Measurements from ENCODE around the gene HNF1B. TPM values are rescaled to one million over a fixed set of nuclear protein-coding genes. Genes with fewer than 3 reads are reported as not detected.

Gene HNF1B
- total and polyA plus RNA-seq, 4 donors, result 0.76 to 1.3 TPM; not detected in 2

DNA sequence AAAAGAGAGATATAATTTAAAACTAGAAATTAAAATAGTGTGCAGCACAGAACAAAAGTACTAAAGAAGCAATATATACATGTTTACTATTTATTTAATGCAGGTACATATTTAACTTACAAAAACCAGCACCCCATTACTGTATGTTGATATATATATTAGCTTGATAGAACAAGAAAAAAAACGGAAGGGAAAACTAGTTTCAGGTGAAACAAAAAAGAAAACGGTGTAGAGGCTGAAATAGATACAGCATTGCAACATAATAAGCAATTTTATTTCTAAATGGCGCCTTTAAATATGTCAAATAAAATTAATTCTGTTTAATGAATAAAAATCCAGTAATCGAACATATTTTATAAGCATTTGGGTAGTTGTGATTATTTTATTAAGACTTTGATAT lies 3.9 kb downstream of the HNF1B start:
- no peaks in the 10 kb centered on the region for H3K9me3 ChIP-seq (ENCODE audit: control insufficient read depth, insufficient read depth, low read length)
- no CpG with 5 or more reads among the region's 4 CpGs for WGBS (ENCODE audit: insufficient coverage)
- peaks cover 92% of the 10 kb centered on the region for H3K27me3 ChIP-seq (ENCODE audit: control insufficient read depth, insufficient read depth, low read length)
- no peaks in the 10 kb centered on the region for H3K36me3 ChIP-seq (ENCODE audit: control insufficient read depth, insufficient read depth, low read length)
- H3K4me1 ChIP-seq (ENCODE audit: control insufficient read depth, insufficient read depth, low read length), result peaks cover 29% of the 10 kb centered on the region
- H3K4me3 ChIP-seq (ENCODE audit: low read depth, low read length), result no peak overlapping the region
- peak in 2 of 6 donors; percentile 21 to 52 for DNase-seq (ENCODE audit: low read depth in 4 of 6, low spot score in 6 of 6)
- H3K27ac ChIP-seq (ENCODE audit: low read depth, low read length), result no peak overlapping the region

DNA sequence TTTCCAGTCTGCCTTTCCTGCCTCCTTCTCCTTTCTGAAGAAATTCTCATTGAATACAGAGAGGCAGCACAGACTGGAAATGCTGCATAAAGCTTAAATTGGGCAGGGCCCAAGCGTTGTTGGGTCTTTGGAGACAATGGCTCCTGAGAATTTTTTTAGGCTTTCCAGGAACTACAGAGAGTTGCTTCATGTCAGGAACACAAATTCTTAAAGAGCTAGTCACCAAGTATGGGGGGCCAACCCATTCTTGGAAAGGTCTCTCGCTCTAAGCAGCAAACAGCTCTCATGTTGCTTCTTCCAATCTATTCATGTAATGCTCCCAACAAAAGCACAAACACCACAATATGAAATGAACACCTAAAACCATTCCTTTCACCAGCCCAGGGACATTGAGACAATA lies 6.9 kb downstream of the HNF1B start:
- no peak for DNase-seq (ENCODE audit: low read depth in 4 of 6, low spot score in 6 of 6)
- Histone ChIP-seq H3K36me3 (ENCODE audit: control insufficient read depth, insufficient read depth, low read length) (no peaks in the 10 kb centered on the region), H3K27me3 (ENCODE audit: control insufficient read depth, insufficient read depth, low read length) (peaks cover 65% of the 10 kb centered on the region), H3K4me1 (ENCODE audit: control insufficient read depth, insufficient read depth, low read length) (peaks cover 12% of the 10 kb centered on the region), H3K9me3 (ENCODE audit: control insufficient read depth, insufficient read depth, low read length) (no peaks in the 10 kb centered on the region), H3K27ac (ENCODE audit: low read depth, low read length) (no peak overlapping the region), H3K4me3 (ENCODE audit: low read depth, low read length) (no peak overlapping the region)
- WGBS (ENCODE audit: insufficient coverage), result 62% methylated on average over 2 of the region's 2 CpGs

DNA sequence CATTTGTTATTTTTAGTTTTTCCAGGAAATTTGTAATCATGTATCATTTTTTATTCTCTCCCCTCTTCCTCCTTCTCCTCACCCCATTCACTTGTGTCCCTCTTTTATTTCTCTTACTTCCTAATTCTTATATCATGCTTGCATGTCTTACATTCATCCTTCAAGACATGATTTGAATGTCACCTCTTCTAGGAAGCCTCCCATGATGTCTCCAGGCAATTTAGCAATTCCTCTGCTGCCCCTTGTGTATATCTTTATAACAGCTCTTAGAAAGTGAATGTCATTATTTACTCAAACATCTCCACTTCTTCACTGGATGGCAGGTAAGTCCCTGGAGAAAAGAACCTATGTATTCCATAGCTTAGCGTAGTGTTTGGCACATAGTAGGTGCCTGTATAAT lies 7.8 kb downstream of the HNF1B start:
- H3K36me3 ChIP-seq (ENCODE audit: control insufficient read depth, insufficient read depth, low read length), result no peaks in the 10 kb centered on the region
- no peaks in the 10 kb centered on the region for H3K9me3 ChIP-seq (ENCODE audit: control insufficient read depth, insufficient read depth, low read length)
- peaks cover 4% of the 10 kb centered on the region for H3K4me1 ChIP-seq (ENCODE audit: control insufficient read depth, insufficient read depth, low read length)
- H3K4me3 ChIP-seq (ENCODE audit: low read depth, low read length), result no peak overlapping the region
- H3K27me3 ChIP-seq (ENCODE audit: control insufficient read depth, insufficient read depth, low read length), result peaks cover 56% of the 10 kb centered on the region
- no CpG with 5 or more reads among the region's 1 CpG for WGBS (ENCODE audit: insufficient coverage)
- no peak for DNase-seq (ENCODE audit: low read depth in 4 of 6, low spot score in 6 of 6)
- H3K27ac ChIP-seq (ENCODE audit: low read depth, low read length), result no peak overlapping the region

DNA sequence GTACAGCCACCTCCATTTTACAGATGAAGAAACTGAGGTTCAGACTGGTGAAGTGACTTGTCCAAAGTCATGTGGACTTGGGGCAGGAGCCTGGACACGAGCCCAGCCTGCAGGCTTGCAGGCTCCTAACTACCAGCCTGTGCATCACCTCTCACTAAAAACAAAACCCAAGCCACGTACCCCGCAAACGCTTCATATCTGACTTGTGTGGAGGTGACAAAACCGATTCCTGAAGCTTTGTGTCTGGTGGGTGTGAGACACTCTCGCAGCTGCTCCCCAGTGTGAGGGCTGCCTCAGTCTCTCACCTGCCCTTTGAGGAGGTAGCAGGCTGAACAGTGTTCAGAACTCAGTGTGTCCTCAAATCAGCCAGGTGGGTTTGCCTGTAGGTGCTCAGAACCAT lies 8.4 kb downstream of the HNF1B start:
- no peaks in the 10 kb centered on the region for H3K9me3 ChIP-seq (ENCODE audit: control insufficient read depth, insufficient read depth, low read length)
- H3K36me3 ChIP-seq (ENCODE audit: control insufficient read depth, insufficient read depth, low read length), result no peaks in the 10 kb centered on the region
- WGBS (ENCODE audit: insufficient coverage), result 64% methylated on average over 3 of the region's 6 CpGs
- DNase-seq (ENCODE audit: low read depth in 4 of 6, low spot score in 6 of 6), result no peak
- H3K4me3 ChIP-seq (ENCODE audit: low read depth, low read length), result no peak overlapping the region
- no peak overlapping the region for H3K27ac ChIP-seq (ENCODE audit: low read depth, low read length)
- H3K27me3 ChIP-seq (ENCODE audit: control insufficient read depth, insufficient read depth, low read length), result peaks cover 49% of the 10 kb centered on the region
- no peaks in the 10 kb centered on the region for H3K4me1 ChIP-seq (ENCODE audit: control insufficient read depth, insufficient read depth, low read length)

DNA sequence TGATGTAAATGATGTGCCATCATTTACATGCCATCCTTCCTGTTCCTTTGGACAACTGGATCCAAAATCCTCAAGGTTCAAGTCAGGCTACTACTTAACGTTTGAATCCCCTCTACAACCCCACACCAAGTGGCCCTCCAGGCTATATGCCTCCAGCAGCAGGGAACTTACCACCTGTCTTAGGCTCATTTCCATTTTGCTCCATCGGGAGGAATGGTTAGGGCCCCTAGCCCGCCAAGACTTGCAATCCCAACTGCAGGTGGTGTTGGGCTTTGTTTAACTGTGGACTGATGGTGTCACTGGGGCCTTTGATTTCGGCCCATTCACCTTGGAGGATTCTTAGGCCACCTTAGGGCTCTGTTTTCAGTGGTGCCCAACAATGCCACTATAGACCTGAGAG lies 9.7 kb downstream of the HNF1B start:
- 51% methylated on average over 3 of the region's 4 CpGs for WGBS (ENCODE audit: insufficient coverage)
- Histone ChIP-seq H3K9me3 (ENCODE audit: control insufficient read depth, insufficient read depth, low read length) (no peaks in the 10 kb centered on the region), H3K27ac (ENCODE audit: low read depth, low read length) (no peak overlapping the region), H3K36me3 (ENCODE audit: control insufficient read depth, insufficient read depth, low read length) (no peaks in the 10 kb centered on the region), H3K4me1 (ENCODE audit: control insufficient read depth, insufficient read depth, low read length) (peaks cover 3% of the 10 kb centered on the region), H3K4me3 (ENCODE audit: low read depth, low read length) (no peak overlapping the region), H3K27me3 (ENCODE audit: control insufficient read depth, insufficient read depth, low read length) (peaks cover 44% of the 10 kb centered on the region)
- DNase-seq (ENCODE audit: low read depth in 4 of 6, low spot score in 6 of 6), result no peak

DNA sequence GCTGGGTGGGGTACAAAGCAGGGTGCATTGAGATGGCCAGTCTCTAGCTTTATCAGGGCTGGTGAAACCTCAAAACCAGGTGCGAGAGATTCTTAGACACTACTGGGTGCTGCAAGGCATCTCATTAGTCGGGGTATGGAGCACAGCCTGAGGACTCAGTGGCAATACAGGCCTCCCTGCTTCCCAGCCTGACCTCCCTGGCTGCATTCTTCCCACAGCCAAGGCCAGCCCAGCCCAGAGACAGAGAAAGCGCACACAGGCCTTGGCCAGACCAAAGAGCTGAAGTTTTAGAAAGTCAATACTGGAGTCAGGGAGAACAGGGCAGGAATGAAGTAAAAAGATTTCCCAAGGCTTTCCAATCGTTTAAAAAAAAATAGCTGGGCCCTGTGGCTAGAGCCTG lies 12.5 kb downstream of the HNF1B start:
- DNase-seq (ENCODE audit: low read depth in 4 of 6, low spot score in 6 of 6), result no peak
- H3K4me3 ChIP-seq (ENCODE audit: low read depth, low read length), result no peak overlapping the region
- H3K27ac ChIP-seq (ENCODE audit: low read depth, low read length), result no peak overlapping the region
- WGBS (ENCODE audit: insufficient coverage), result 88% methylated on average over 4 of the region's 4 CpGs
- no peaks in the 10 kb centered on the region for H3K9me3 ChIP-seq (ENCODE audit: control insufficient read depth, insufficient read depth, low read length)
- H3K27me3 ChIP-seq (ENCODE audit: control insufficient read depth, insufficient read depth, low read length), result peaks cover 23% of the 10 kb centered on the region
- H3K36me3 ChIP-seq (ENCODE audit: control insufficient read depth, insufficient read depth, low read length), result no peaks in the 10 kb centered on the region
- peaks cover 8% of the 10 kb centered on the region for H3K4me1 ChIP-seq (ENCODE audit: control insufficient read depth, insufficient read depth, low read length)

DNA sequence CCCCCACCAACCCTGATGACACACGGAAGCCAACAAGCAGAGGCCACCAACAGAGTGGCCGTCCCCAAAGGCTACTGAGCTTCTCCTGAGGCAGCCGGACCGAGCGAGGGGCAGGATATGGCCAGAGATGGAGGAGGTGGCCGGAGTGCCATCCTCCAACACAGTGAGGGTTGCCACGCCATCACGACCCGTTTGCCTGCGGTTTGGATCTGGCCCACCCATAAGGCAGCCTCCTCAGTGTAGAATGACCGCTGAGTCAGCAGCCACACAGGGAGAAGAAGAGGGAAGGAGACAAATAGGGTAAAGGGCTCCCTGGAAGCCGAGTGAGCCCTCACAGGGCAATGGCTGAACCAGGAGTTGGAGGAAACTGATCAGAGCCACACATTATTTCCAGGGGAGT lies 13.8 kb downstream of the HNF1B start:
- H3K4me3 ChIP-seq (ENCODE audit: low read depth, low read length), result no peak overlapping the region
- no peaks in the 10 kb centered on the region for H3K36me3 ChIP-seq (ENCODE audit: control insufficient read depth, insufficient read depth, low read length)
- DNase-seq (ENCODE audit: low read depth in 4 of 6, low spot score in 6 of 6), result no peak
- H3K27ac ChIP-seq (ENCODE audit: low read depth, low read length), result no peak overlapping the region
- 93% methylated on average over 11 of the region's 12 CpGs for WGBS (ENCODE audit: insufficient coverage)
- peaks cover 12% of the 10 kb centered on the region for H3K27me3 ChIP-seq (ENCODE audit: control insufficient read depth, insufficient read depth, low read length)
- H3K4me1 ChIP-seq (ENCODE audit: control insufficient read depth, insufficient read depth, low read length), result peaks cover 14% of the 10 kb centered on the region
- no peaks in the 10 kb centered on the region for H3K9me3 ChIP-seq (ENCODE audit: control insufficient read depth, insufficient read depth, low read length)

DNA sequence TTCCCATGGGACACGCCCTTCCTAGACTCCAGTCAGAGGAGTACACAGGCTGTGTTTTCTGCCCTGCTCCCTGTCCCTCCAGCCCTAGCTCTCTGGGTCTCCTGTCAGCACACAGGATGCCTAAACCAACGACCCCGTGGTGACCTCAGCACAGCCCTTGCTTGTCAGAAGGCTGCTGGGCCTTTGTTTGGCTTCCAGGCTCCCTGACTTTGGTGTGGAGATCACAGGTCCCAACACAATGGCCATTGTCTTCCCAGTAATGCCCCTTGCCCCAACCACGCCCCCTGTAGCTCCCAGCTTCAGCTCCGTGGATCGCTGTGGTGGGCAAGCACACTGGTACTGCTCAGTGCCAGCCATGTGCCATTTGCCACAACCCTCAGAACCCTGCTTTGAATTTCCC lies 15.0 kb downstream of the HNF1B start:
- Histone ChIP-seq H3K9me3 (ENCODE audit: control insufficient read depth, insufficient read depth, low read length) (no peaks in the 10 kb centered on the region), H3K4me3 (ENCODE audit: low read depth, low read length) (no peak overlapping the region), H3K27ac (ENCODE audit: low read depth, low read length) (no peak overlapping the region), H3K4me1 (ENCODE audit: control insufficient read depth, insufficient read depth, low read length) (peaks cover 14% of the 10 kb centered on the region), H3K27me3 (ENCODE audit: control insufficient read depth, insufficient read depth, low read length) (peaks cover 8% of the 10 kb centered on the region), H3K36me3 (ENCODE audit: control insufficient read depth, insufficient read depth, low read length) (no peaks in the 10 kb centered on the region)
- WGBS (ENCODE audit: insufficient coverage), result 38% methylated on average over 6 of the region's 6 CpGs
- no peak for DNase-seq (ENCODE audit: low read depth in 4 of 6, low spot score in 6 of 6)

DNA sequence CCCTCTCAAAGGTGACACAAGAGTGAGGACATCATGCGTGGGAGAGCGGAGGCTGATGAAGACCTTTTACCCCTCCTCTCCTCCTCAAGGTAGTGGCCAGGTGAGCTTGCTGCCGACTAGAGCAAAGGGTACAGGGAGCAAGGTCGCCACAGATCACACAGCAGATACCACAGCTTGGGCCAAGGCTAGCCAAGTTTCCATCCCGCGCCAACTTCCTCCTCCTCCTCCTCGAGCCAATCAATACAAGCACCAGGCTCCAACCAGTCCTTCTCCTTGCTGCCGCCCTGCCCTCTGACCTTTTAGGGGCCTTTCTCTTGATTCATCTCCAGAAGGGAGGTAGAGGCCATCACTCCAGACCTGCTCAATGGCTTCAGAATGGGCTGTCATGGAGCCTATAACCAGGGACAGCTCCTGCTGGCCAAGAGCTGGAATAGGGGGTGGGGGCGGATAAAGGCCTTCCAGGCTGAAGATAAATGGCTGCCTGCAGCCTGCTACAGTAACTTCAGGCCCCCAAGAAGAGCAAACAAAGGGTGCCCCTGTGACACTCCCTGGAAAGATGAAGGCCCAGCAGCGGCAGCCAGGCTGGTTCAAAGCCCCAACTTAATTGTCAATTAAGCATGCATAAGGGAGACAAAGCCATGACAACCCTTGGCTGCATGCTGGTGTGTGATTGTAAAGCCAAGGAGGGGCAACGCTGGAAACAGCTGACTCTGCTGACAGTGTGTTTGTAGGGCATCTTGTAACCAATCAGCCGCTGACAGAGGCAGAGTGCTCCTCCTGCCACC lies 17.8 kb downstream of the HNF1B start:
- Histone ChIP-seq H3K36me3 (ENCODE audit: control insufficient read depth, insufficient read depth, low read length) (no peaks in the 10 kb centered on the region), H3K4me3 (ENCODE audit: low read depth, low read length) (no peak overlapping the region), H3K27me3 (ENCODE audit: control insufficient read depth, insufficient read depth, low read length) (peaks cover 8% of the 10 kb centered on the region), H3K27ac (ENCODE audit: low read depth, low read length) (no peak overlapping the region), H3K4me1 (ENCODE audit: control insufficient read depth, insufficient read depth, low read length) (peaks cover 14% of the 10 kb centered on the region), H3K9me3 (ENCODE audit: control insufficient read depth, insufficient read depth, low read length) (no peaks in the 10 kb centered on the region)
- 41% methylated on average over 11 of the region's 12 CpGs for WGBS (ENCODE audit: insufficient coverage)
- peak in 3 of 6 donors; percentile 38 to 84 (median 48) for DNase-seq (ENCODE audit: low read depth in 4 of 6, low spot score in 6 of 6)

DNA sequence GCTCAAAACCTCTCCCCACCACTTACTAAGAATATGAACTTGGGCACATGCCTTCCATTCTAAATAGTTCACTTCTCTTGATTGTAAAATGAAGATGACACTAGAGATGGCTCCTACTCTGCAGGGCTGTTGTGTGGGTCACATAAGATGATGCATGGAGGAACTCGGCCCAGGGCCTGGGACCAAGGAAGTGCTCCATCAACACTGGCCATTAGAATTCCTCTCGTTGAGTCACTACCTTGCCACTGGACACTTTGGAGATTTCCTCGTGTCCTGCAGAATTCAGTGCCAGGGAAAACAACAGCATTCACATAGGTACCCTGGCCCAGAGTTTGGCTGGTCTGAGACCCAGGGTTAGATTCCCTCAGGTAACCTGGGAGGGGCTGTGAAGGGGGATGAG lies 18.6 kb downstream of the HNF1B start:
- Histone ChIP-seq H3K27ac (ENCODE audit: low read depth, low read length) (no peak overlapping the region), H3K36me3 (ENCODE audit: control insufficient read depth, insufficient read depth, low read length) (no peaks in the 10 kb centered on the region), H3K9me3 (ENCODE audit: control insufficient read depth, insufficient read depth, low read length) (no peaks in the 10 kb centered on the region), H3K27me3 (ENCODE audit: control insufficient read depth, insufficient read depth, low read length) (peaks cover 8% of the 10 kb centered on the region), H3K4me3 (ENCODE audit: low read depth, low read length) (no peak overlapping the region), H3K4me1 (ENCODE audit: control insufficient read depth, insufficient read depth, low read length) (peaks cover 14% of the 10 kb centered on the region)
- no peak for DNase-seq (ENCODE audit: low read depth in 4 of 6, low spot score in 6 of 6)
- 100% methylated on average over 1 of the region's 3 CpGs for WGBS (ENCODE audit: insufficient coverage)

All from spinal cord (tissue), 10 donors.